Caco-2 (cell line): ENCODE data around the gene SRPRA. TPM values are rescaled to one million over a fixed set of nuclear protein-coding genes. Genes with fewer than 3 reads are reported as not detected.

Experiments
- BruUV-seq: library from RNA; stranded (reverse); fragments of 400-500 nt; replicated peaks from 2 replicates; lab custom pipeline; 2021; lab: Mats Ljungman, UMichigan
- CTCF ChIA-PET: fragments of 300-600 bp; sonication (Branson Sonifier 250); formaldehyde crosslinking; loops from one replicate; lab custom pipeline; 2022; ENCODE audit warnings: antibody characterized with exemption; lab: Charles Lee
- POLR2A ChIA-PET: fragments of 300-600 bp; sonication (Branson Sonifier 250); formaldehyde crosslinking; loops from one replicate; lab custom pipeline; 2022; ENCODE audit warnings: antibody characterized with exemption; lab: Charles Lee
- DNase-seq, 2 experiments: peaks; one replicate each; pipeline versions ENCODE4 v3.0.0 to v3.0.0-alpha.2; 2020 to 2022
- H3K27me3 ChIP-seq: replicated peaks from 2 replicates; pipeline ENCODE4 v1.6.0; 2011; ENCODE audit warnings: low read length; ENCODE audit not compliant: control insufficient read depth, insufficient read depth
- H3K36me3 ChIP-seq: 2 replicates; pipeline ENCODE4 v1.5.1; 2011; ENCODE audit warnings: low read length; ENCODE audit not compliant: control insufficient read depth, insufficient read depth
- H3K4me1 ChIP-seq: fragments of 250-450 bp; sonication (Bioruptor Pico); 2 replicates; pipeline ENCODE4 v1.5.1; 2020; ENCODE audit warnings: mild to moderate bottlenecking
- H3K4me3 ChIP-seq: 2 replicates; pipeline ENCODE4 v1.5.1; 2011; ENCODE audit warnings: low read depth, mild to moderate bottlenecking, control low read depth, low read length
- H3K9me3 ChIP-seq: fragments of 250-450 bp; sonication (Bioruptor Pico); 2 replicates; pipeline ENCODE4 v1.5.1; 2020; ENCODE audit warnings: mild to moderate bottlenecking, moderate library complexity
- H3K27ac Mint-ChIP-seq: one replicate; pipeline ENCODE4 v1.8.0; 2022; ENCODE audit warnings: mixed read lengths; ENCODE audit not compliant: unreplicated experiment
- H3K27me3 Mint-ChIP-seq: one replicate; pipeline ENCODE4 v1.8.0; 2022; ENCODE audit warnings: mixed read lengths; ENCODE audit not compliant: insufficient read depth, unreplicated experiment
- H3K36me3 Mint-ChIP-seq: one replicate; pipeline ENCODE4 v1.8.0; 2022; ENCODE audit warnings: mild to moderate bottlenecking, mixed read lengths; ENCODE audit not compliant: insufficient read depth, unreplicated experiment
- H3K4me1 Mint-ChIP-seq: one replicate; pipeline ENCODE4 v1.8.0; 2022; ENCODE audit warnings: low read depth, mixed read lengths; ENCODE audit not compliant: unreplicated experiment
- H3K4me3 Mint-ChIP-seq: one replicate; pipeline ENCODE4 v1.8.0; 2022; ENCODE audit warnings: mild to moderate bottlenecking, moderate library complexity, mixed read lengths; ENCODE audit not compliant: unreplicated experiment
- H3K9me3 Mint-ChIP-seq: one replicate; pipeline ENCODE4 v1.8.0; 2022; ENCODE audit warnings: mixed read lengths; ENCODE audit not compliant: unreplicated experiment
- intact Hi-C: fragments of 100-400 bp; cut with micrococcal nuclease; formaldehyde crosslinking; loops from one replicate; pipeline ENCODE4 v1.10.0; 2022; ENCODE audit not compliant: unreplicated experiment
- total RNA-seq: library from RNA; stranded (reverse); gene quantifications from 2 replicates; pipeline ENCODE4 v1.2.3, GENCODE V29; 2022
- TF ChIP-seq, protein P1 (sequence below), 2 experiments: fragments of 200-600 bp in 1 of 2; IDR thresholded peaks; 1 replicate in 1 of 2; 2 replicates in 1 of 2; pipeline versions ENCODE4 v1.5.1 to v1.8.0; 2011 to 2022; ENCODE audit warnings: antibody characterized with exemption in 1 of 2, control low read depth in 1 of 2, inconsistent platforms in 1 of 2, low read depth in 1 of 2, low read length in 1 of 2, mild to moderate bottlenecking in 1 of 2, moderate library complexity in 1 of 2; ENCODE audit not compliant: insufficient read depth in 1 of 2, severe bottlenecking in 1 of 2, unreplicated experiment in 1 of 2

SRPRA gene
- total RNA-seq, 1 experiment from 2014 or later = 191 TPM

DNA sequence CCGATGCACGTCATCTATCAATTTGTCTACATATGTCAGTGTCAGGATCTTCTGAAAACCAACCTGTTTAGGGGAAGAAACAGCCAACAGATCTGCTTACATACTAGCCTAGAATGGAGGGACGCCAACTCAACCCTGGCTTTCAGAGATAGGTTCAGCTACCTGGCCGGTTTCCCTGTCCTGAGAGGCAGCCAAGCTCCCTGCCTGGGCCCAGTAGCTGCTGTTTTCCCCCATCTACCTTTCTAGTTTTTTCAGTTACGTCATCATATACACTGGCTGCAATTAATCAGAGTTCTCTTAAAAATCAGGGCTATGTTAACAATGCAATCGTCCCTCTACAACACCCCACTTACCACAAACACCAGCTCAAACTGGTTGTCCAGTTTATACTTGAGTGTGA lies 1.0 kb downstream of the SRPRA start:
- TF ChIP-seq, protein P1, sequence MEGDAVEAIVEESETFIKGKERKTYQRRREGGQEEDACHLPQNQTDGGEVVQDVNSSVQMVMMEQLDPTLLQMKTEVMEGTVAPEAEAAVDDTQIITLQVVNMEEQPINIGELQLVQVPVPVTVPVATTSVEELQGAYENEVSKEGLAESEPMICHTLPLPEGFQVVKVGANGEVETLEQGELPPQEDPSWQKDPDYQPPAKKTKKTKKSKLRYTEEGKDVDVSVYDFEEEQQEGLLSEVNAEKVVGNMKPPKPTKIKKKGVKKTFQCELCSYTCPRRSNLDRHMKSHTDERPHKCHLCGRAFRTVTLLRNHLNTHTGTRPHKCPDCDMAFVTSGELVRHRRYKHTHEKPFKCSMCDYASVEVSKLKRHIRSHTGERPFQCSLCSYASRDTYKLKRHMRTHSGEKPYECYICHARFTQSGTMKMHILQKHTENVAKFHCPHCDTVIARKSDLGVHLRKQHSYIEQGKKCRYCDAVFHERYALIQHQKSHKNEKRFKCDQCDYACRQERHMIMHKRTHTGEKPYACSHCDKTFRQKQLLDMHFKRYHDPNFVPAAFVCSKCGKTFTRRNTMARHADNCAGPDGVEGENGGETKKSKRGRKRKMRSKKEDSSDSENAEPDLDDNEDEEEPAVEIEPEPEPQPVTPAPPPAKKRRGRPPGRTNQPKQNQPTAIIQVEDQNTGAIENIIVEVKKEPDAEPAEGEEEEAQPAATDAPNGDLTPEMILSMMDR (IDR thresholded peaks at IDR 0.05; ENCODE audit: insufficient read depth in 1 of 2, low read depth in 1 of 2, low read length in 1 of 2, severe bottlenecking in 1 of 2, unreplicated experiment in 1 of 2) = no peak
- intact Hi-C loops = loop anchor here (1.0 to 10.0 kb wide), 4 partner anchors 56 to 673 kb away; partner anchors contain the start of genes CDON, FAM118B, RPUSD4 and STT3A
- Histone ChIP-seq H3K4me1 (peaks cover 6% of the 10 kb centered on the region), H3K27me3 (no peaks in the 10 kb centered on the region), H3K9me3 (no peaks in the 10 kb centered on the region), H3K4me3 (peak overlapping the region; percentile 93), H3K36me3 (peaks cover 12% of the 10 kb centered on the region)
- Mint-ChIP-seq H3K4me1 (peaks cover 11% of the 10 kb centered on the region), H3K9me3 (no peaks in the 10 kb centered on the region), H3K36me3 (peaks cover 83% of the 10 kb centered on the region), H3K27me3 (no peaks in the 10 kb centered on the region), H3K4me3 (peak overlapping the region; percentile 91), H3K27ac (peak overlapping the region; percentile 91)
- CTCF ChIA-PET = no interaction called here
- TSS peak; percentile 49 for BruUV-seq
- DNase-seq = no peak
- POLR2A ChIA-PET = no interaction called here

DNA sequence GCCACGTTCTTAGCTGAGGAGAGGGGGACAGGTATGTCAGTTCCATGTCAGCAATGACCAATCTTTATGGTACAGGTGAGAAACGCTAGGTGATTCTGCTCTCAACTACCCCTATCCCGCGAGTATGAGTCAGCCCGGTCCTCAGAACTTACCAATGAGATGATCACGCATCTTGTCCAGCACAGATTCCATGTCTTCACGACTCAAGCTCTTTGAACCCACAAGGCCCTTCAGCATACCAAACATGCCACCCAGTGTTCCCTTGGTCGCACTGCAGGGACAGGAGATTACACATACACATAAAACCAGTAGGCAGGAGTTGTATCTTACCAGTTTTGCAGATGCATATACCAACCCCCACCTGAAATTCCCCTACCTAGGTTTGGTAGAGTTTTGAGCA lies 2.9 kb downstream of the SRPRA start:
- Mint-ChIP-seq H3K9me3 (no peaks in the 10 kb centered on the region), H3K4me1 (peaks cover 11% of the 10 kb centered on the region), H3K36me3 (peaks cover 94% of the 10 kb centered on the region), H3K27ac (peak overlapping the region; percentile 30), H3K27me3 (no peaks in the 10 kb centered on the region), H3K4me3 (no peak overlapping the region)
- H3K36me3 ChIP-seq = peaks cover 12% of the 10 kb centered on the region
- POLR2A ChIA-PET = interaction anchor here (0.6 kb wide), 1 partner anchor 54 kb away, joined by 4 read pairs; the partner anchor contains the start of gene FAM118B
- no peak for DNase-seq
- CTCF ChIA-PET = interaction anchor here (0.6 kb wide), 1 partner anchor 333 kb away, joined by 3 read pairs; no protein-coding TSS in a partner anchor
- peaks cover 6% of the 10 kb centered on the region for H3K4me1 ChIP-seq
- intact Hi-C loops = loop anchor here (5.0 to 10.0 kb wide), 2 partner anchors 344 to 671 kb away; partner anchors contain the start of gene STT3A
- H3K27me3 ChIP-seq = no peaks in the 10 kb centered on the region
- BruUV-seq = no TSS peak
- TF ChIP-seq, protein P1 (IDR thresholded peaks at IDR 0.05; ENCODE audit: insufficient read depth in 1 of 2, low read depth in 1 of 2, low read length in 1 of 2, severe bottlenecking in 1 of 2, unreplicated experiment in 1 of 2) = no peak
- H3K4me3 ChIP-seq = no peak overlapping the region
- no peaks in the 10 kb centered on the region for H3K9me3 ChIP-seq

DNA sequence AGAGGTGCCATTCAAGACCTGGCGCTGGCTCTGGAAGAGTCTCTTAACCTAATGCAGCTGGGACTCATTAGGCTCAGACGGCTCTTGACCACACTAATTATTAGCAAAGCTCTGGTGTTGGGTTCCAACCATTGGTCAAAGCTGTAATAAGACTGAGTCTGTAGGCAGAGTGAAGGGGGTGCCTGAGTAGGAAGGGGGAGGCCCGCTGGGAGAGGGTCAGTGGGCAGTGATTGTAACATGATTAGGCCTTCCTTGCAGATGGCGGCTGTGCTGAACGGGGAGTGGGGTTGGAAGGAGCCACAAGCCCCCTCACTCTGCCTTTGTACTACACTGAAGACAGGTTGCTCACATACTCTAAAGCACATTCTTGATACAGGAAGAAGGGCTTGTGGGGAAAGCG lies 5.2 kb downstream of the SRPRA start:
- POLR2A ChIA-PET = no interaction called here
- Mint-ChIP-seq H3K4me3 (no peak overlapping the region), H3K4me1 (no peaks in the 10 kb centered on the region), H3K9me3 (no peaks in the 10 kb centered on the region), H3K36me3 (peaks cover 93% of the 10 kb centered on the region), H3K27me3 (no peaks in the 10 kb centered on the region), H3K27ac (no peak overlapping the region)
- no peak for DNase-seq
- intact Hi-C loops = loop anchor here (10.0 kb wide), 1 partner anchor 669 kb away; the partner anchor contains the start of gene STT3A
- Histone ChIP-seq H3K4me3 (no peak overlapping the region), H3K9me3 (no peaks in the 10 kb centered on the region), H3K27me3 (no peaks in the 10 kb centered on the region), H3K36me3 (peaks cover 11% of the 10 kb centered on the region), H3K4me1 (peaks cover 6% of the 10 kb centered on the region)
- TF ChIP-seq, protein P1 (IDR thresholded peaks at IDR 0.05; ENCODE audit: insufficient read depth in 1 of 2, low read depth in 1 of 2, low read length in 1 of 2, severe bottlenecking in 1 of 2, unreplicated experiment in 1 of 2) = no peak
- BruUV-seq = no TSS peak
- CTCF ChIA-PET = no interaction called here
